HFFc6 (cell line): ENCODE measurements around the gene GASK1A. TPM values are rescaled to one million over a fixed set of nuclear protein-coding genes. Genes with fewer than 3 reads are reported as not detected.

ENCODE experiments used
- DNase-seq: peaks from one replicate; pipeline ENCODE4 v3.0.0-alpha.2; 2018
- H3K27ac Mint-ChIP-seq: 2 replicates; pipeline ENCODE4 v1.8.0; 2020; ENCODE audit warnings: mild to moderate bottlenecking, mixed read lengths
- H3K27me3 Mint-ChIP-seq: 2 replicates; pipeline ENCODE4 v1.8.0; 2021; ENCODE audit warnings: mild to moderate bottlenecking, moderate library complexity, mixed read lengths; ENCODE audit not compliant: insufficient read depth
- H3K36me3 Mint-ChIP-seq: 2 replicates; pipeline ENCODE4 v1.8.0; 2021; ENCODE audit warnings: low read depth, mixed read lengths
- H3K4me1 Mint-ChIP-seq: 2 replicates; pipeline ENCODE4 v1.8.0; 2020; ENCODE audit warnings: low read depth, mixed read lengths
- H3K4me3 Mint-ChIP-seq: 2 replicates; pipeline ENCODE4 v1.8.0; 2020; ENCODE audit warnings: mild to moderate bottlenecking, moderate library complexity, mixed read lengths
- H3K9me3 Mint-ChIP-seq: 2 replicates; pipeline ENCODE4 v1.8.0; 2020; ENCODE audit warnings: mild to moderate bottlenecking, mixed read lengths
- total RNA-seq, 6 experiments: library from RNA; stranded (reverse); fragmentation: NEBNext Ultra II Directional; extraction: Animal tissue kit (Norgen Biotek cat#: 25700); gene quantifications; 2 replicates in 1 of 6; 3 replicates in 5 of 6; pipeline ENCODE4 v1.2.3, GENCODE V29; 2021
- TF ChIP-seq, protein P1 (sequence below): fragments of 200-600 bp; sonication (generic); IDR thresholded peaks from 2 replicates; pipeline ENCODE4 v1.5.0; 2021; ENCODE audit warnings: antibody characterized with exemption, mild to moderate bottlenecking

Gene GASK1A
- total RNA-seq, 6 experiments from 2014 or later: not detected

DNA sequence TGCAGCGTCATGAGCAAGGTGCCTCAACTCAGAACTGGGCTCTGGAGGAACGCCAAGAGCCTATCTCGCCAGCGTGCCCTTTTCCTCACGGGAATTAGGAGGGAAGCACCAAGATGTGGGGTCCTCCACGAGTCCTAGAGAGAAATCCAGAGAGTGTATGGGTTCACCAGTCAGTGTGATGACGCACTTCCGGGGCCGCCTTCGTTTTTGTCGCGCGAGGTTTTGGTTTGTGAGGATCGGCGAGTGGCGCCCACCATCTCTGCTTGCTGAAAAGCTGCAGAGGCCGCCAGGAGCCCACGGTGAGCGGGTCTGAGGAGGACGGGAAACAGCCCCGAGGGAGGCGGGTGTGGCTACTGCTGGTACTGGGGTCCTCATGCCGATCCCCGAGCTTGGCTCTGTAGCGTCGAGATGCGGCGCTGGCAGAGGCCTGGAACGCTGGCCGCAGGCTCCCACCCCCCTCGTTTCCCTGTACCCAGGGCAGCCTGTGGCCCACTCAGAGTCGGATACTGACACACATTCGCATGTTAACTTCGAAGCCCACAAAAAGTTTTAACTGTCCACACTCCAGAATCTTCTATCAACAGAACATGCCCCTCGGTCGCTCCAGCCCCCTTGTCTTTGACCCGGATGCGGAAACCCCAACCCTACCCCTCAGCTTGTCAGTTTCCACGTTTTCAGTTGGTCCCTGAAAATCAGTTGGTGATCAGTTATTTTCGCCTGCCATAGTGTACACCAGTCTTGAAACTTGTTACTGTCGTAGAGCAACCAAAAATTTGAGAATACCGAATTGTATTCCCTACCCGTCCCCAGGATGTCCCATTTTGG lies 42.7 kb upstream of the GASK1A start:
- H3K36me3 Mint-ChIP-seq: no peaks in the 10 kb centered on the region; the same call in 1 of the 2 replicates
- no peak overlapping the region for H3K27ac Mint-ChIP-seq
- no peak for DNase-seq
- peaks cover 9% of the 10 kb centered on the region for H3K27me3 Mint-ChIP-seq
- H3K9me3 Mint-ChIP-seq: no peaks in the 10 kb centered on the region
- no peaks in the 10 kb centered on the region for H3K4me1 Mint-ChIP-seq
- H3K4me3 Mint-ChIP-seq: peak overlapping the region; percentile 59; the same call in 1 of the 2 replicates
- TF ChIP-seq, protein P1, sequence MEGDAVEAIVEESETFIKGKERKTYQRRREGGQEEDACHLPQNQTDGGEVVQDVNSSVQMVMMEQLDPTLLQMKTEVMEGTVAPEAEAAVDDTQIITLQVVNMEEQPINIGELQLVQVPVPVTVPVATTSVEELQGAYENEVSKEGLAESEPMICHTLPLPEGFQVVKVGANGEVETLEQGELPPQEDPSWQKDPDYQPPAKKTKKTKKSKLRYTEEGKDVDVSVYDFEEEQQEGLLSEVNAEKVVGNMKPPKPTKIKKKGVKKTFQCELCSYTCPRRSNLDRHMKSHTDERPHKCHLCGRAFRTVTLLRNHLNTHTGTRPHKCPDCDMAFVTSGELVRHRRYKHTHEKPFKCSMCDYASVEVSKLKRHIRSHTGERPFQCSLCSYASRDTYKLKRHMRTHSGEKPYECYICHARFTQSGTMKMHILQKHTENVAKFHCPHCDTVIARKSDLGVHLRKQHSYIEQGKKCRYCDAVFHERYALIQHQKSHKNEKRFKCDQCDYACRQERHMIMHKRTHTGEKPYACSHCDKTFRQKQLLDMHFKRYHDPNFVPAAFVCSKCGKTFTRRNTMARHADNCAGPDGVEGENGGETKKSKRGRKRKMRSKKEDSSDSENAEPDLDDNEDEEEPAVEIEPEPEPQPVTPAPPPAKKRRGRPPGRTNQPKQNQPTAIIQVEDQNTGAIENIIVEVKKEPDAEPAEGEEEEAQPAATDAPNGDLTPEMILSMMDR: no peak

DNA sequence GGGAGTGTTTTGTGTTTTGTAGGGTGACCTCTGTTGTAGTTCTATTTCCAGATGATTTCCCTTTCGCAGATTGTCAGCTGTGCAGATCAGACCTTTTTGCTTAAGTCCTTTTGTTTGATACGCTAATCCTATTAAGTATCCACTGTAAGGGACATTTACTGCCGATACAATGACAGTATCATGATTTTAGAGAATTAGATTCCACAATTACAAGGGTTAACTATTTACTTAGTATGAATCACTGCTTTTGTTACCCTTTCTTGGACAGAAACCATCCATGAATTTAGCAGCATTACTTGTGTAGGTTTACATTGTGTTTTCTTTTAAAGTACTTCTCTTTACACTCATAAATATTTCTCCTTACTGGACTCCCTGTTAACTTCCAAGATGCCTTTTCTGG lies 41.8 kb upstream of the GASK1A start:
- Mint-ChIP-seq H3K9me3 (no peaks in the 10 kb centered on the region), H3K4me3 (no peak overlapping the region), H3K4me1 (no peaks in the 10 kb centered on the region), H3K36me3 (no peaks in the 10 kb centered on the region; the same call in 1 of the 2 replicates), H3K27me3 (peaks cover 9% of the 10 kb centered on the region), H3K27ac (no peak overlapping the region)
- TF ChIP-seq, protein P1: no peak
- no peak for DNase-seq

DNA sequence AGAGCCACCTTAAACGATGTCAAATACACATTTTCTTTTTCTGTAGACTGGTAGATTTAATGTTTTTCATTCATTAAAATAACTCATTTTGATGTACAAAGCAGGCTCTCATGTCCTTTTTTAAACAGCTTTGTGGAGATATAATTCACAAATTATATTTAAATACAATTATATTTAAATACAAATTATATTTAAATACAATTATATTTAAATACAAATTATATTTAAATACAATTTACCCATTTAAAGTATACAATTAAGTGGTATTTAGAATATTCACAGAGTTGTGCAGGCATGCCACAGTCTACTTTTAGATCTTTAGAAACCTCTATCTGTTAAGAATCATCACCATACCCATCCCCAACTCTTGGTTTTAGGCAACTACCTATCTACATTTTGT lies 36.4 kb upstream of the GASK1A start:
- Mint-ChIP-seq H3K27me3 (peaks cover 6% of the 10 kb centered on the region), H3K36me3 (no peaks in the 10 kb centered on the region), H3K4me3 (no peak overlapping the region), H3K9me3 (no peaks in the 10 kb centered on the region), H3K27ac (no peak overlapping the region), H3K4me1 (no peaks in the 10 kb centered on the region)
- no peak for DNase-seq
- TF ChIP-seq, protein P1: no peak

DNA sequence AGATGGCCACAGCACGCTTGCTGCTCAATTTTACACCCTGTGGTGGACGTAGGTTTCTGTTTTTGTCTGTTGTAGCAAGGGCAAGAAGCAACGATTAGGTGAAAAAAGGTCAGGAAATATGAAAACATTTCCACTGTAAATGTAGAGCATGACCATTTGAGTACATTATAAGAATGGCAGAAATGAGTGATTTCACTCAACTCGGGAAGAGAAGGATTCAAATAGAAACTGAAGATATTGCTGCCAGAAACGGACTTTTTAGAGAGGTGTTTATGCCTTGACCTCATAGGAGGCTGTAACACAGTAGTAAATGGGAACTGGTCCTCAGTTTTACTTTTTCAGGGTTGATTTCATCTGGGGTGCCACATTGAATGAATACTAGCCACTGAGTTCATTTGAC lies 33.1 kb upstream of the GASK1A start:
- peaks cover 10% of the 10 kb centered on the region for H3K27me3 Mint-ChIP-seq
- TF ChIP-seq, protein P1: no peak
- no peaks in the 10 kb centered on the region for H3K9me3 Mint-ChIP-seq
- H3K4me1 Mint-ChIP-seq: no peaks in the 10 kb centered on the region
- H3K4me3 Mint-ChIP-seq: no peak overlapping the region
- H3K36me3 Mint-ChIP-seq: no peaks in the 10 kb centered on the region
- DNase-seq: no peak
- H3K27ac Mint-ChIP-seq: no peak overlapping the region

DNA sequence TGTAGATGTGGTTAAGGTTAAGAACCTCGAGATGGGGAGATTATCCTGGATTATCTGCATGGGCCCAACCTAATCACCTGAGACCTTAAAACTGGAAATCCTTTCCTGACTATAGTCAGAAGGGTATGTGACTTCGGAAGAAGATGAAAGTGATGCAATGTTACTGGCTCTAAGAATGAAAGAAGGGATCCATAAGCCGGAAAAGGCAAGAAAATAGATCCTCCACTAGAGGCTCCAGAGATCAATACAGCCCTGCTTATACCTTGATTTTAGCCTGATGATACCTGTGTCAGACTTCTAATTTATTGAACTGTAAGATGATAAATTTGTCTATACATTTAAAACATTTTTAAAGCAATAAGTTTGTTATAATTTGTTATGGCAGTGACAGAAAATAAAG lies 21.5 kb upstream of the GASK1A start:
- H3K4me3 Mint-ChIP-seq: no peak overlapping the region
- H3K36me3 Mint-ChIP-seq: no peaks in the 10 kb centered on the region
- peaks cover 5% of the 10 kb centered on the region for H3K27me3 Mint-ChIP-seq
- no peak for DNase-seq
- TF ChIP-seq, protein P1: 0 out of 2 replicates have a peak, but pooled peaks have one; percentile 11
- no peak overlapping the region for H3K27ac Mint-ChIP-seq
- H3K9me3 Mint-ChIP-seq: no peaks in the 10 kb centered on the region
- H3K4me1 Mint-ChIP-seq: no peaks in the 10 kb centered on the region
